Peyer's patch (tissue), 4 donors: ENCODE data around the gene SOX13.

Source experiments
- CTCF ChIP-seq, 6 experiments: fragments of 450-650 bp in 4 of 6; fragments of 200-600 bp in 2 of 6; sonication (generic) in 1 of 6; IDR thresholded peaks; one replicate each; pipeline ENCODE4 v1.5.1; 2017 to 2019; ENCODE audit warnings: antibody characterized with exemption in 6 of 6, mild to moderate bottlenecking in 3 of 6, moderate library complexity in 1 of 6
- POLR2A ChIP-seq, 2 donors: fragments of 450-650 bp; IDR thresholded peaks; one replicate each; pipeline ENCODE4 v1.5.1; 2017; ENCODE audit warnings: antibody characterized with exemption in 2 of 2, mild to moderate bottlenecking in 2 of 2, moderate library complexity in 2 of 2

- TF ChIP-seq POLR2A (IDR thresholded peaks at IDR 0.05) = no peak
- no peak for TF ChIP-seq CTCF (IDR thresholded peaks at IDR 0.05)
These were observed 59.8 kb downstream of the SOX13 start for GRCh38 chr1:204132718-204133117.
